Measurements from ENCODE around the gene PRLR. TPM values are rescaled to one million over a fixed set of nuclear protein-coding genes. Genes with fewer than 3 reads are reported as not detected.

PRLR gene
- total RNA-seq, 4 donors from 2014 or later: 15.8 to 80.6 (median 48.0) TPM

DNA sequence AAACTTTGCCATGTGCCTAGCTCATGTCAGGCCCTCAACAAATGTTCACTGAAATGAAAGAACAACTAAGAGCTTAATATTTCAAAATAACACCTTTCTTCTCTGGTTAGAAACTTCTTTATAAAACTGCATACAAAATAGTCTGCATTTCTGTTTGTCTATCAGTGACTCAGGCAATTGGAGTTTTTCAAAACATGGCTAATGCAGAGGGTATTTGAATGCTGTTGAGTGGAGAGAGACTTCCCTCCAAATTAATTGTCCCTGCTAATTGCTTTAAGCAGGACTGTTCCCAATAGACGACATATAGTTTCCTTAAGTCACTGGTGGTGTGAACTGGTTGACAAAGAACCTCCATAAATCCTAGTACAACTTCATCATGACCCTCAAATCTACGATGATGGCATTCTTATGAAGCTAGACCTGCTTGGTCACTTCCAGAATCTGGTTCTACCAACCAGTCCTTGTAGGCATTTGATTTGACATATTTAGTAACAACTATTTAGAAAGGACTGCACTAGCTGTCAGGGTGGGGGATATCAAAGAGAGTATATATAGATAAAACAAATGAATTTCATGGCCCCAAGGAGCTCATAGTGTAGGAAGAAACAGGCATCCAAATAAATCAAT, 84.5 kb downstream of the PRLR start:
- Histone ChIP-seq H3K36me3 (no peaks in the 10 kb centered on the region), H3K4me1 (peaks cover 0 to 6% of the 10 kb centered on the region in 2 donors), H3K27me3 (no peaks in the 10 kb centered on the region), H3K9me3 (no peaks in the 10 kb centered on the region), H3K4me3 (no peak overlapping the region), H3K27ac (no peak overlapping the region)
- DNase-seq: no peak
- no peak for TF ChIP-seq POLR2A (IDR thresholded peaks at IDR 0.05)
- TF ChIP-seq, protein P1, sequence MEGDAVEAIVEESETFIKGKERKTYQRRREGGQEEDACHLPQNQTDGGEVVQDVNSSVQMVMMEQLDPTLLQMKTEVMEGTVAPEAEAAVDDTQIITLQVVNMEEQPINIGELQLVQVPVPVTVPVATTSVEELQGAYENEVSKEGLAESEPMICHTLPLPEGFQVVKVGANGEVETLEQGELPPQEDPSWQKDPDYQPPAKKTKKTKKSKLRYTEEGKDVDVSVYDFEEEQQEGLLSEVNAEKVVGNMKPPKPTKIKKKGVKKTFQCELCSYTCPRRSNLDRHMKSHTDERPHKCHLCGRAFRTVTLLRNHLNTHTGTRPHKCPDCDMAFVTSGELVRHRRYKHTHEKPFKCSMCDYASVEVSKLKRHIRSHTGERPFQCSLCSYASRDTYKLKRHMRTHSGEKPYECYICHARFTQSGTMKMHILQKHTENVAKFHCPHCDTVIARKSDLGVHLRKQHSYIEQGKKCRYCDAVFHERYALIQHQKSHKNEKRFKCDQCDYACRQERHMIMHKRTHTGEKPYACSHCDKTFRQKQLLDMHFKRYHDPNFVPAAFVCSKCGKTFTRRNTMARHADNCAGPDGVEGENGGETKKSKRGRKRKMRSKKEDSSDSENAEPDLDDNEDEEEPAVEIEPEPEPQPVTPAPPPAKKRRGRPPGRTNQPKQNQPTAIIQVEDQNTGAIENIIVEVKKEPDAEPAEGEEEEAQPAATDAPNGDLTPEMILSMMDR (IDR thresholded peaks at IDR 0.05): no peak
- intact Hi-C loops (cut with DNase I; ENCODE audit: low total_unique reads): no loop called here

DNA sequence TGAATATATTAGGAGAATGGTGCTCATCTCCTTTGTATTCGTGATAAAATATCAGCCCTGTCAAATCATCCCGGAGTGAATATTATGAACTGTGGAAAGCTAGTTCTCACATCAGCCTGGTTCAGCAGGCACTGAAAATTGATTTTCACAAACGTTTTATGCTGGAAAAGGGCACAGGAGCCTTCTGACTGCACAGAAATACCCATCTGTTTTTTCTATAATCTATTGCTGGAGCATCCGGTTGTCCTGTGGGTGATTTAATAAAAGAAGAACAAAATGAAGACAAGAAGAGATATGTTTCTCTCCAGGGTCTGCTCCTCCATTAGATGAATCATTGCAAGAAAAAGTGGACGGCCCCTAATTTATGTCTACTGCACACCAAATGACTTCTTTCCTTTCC, 85.3 kb downstream of the PRLR start:
- Histone ChIP-seq H3K36me3 (no peaks in the 10 kb centered on the region), H3K27ac (no peak overlapping the region), H3K9me3 (no peaks in the 10 kb centered on the region), H3K4me3 (no peak overlapping the region), H3K27me3 (no peaks in the 10 kb centered on the region), H3K4me1 (peaks cover 0 to 6% of the 10 kb centered on the region in 2 donors)
- DNase-seq: no peak
- intact Hi-C loops (cut with DNase I; ENCODE audit: low total_unique reads): no loop called here
- TF ChIP-seq, protein P1 (IDR thresholded peaks at IDR 0.05): no peak
- no peak for TF ChIP-seq POLR2A (IDR thresholded peaks at IDR 0.05)

DNA sequence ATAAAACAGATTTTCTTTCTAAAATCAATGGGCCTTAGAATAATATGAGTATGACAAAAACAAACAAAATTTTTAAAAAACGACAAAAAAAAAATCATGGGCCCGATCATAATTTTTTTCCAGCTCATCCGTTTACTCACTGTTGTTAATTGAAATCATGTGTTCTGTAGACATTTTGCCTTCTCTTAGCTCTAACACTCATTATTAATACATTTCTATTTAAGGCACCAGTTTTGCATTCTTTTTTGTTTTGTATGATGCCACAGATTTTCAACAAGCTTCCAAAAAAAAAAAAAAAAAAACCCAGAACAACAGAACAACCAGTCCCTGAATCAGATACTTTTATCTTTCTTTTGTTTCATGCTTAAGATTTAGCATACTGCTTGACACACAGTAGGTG, 86.4 kb downstream of the PRLR start:
- Histone ChIP-seq H3K36me3 (no peaks in the 10 kb centered on the region), H3K4me1 (peaks cover 0 to 4% of the 10 kb centered on the region in 2 donors), H3K4me3 (no peak overlapping the region), H3K27me3 (no peaks in the 10 kb centered on the region), H3K9me3 (no peaks in the 10 kb centered on the region), H3K27ac (no peak overlapping the region)
- TF ChIP-seq, protein P1 (IDR thresholded peaks at IDR 0.05): no peak
- no peak for TF ChIP-seq POLR2A (IDR thresholded peaks at IDR 0.05)
- no peak for DNase-seq
- intact Hi-C loops (cut with DNase I; ENCODE audit: low total_unique reads): no loop called here

DNA sequence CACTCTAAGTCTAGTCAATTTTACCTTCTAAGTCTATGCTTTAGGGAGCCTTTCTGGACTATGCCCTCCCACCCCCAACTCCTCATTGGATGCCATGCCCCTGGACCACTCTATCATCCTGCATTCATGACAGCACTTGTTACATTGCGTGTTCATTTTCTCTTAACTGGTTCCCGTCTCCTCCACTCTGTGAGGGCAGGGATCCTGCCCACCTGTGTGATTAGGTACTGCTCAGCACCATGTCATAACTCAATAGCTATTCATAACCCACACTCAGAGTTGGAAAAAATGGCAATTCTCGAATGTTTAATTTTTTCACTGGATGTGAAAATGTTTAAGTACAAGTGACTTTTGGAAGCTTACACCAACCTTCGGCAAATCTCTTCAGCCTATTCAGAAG, 88.5 kb downstream of the PRLR start:
- no peaks in the 10 kb centered on the region for H3K36me3 ChIP-seq
- no peaks in the 10 kb centered on the region for H3K4me1 ChIP-seq
- no peak overlapping the region for H3K27ac ChIP-seq
- no peak for DNase-seq
- intact Hi-C loops (cut with DNase I; ENCODE audit: low total_unique reads): no loop called here
- no peak overlapping the region for H3K4me3 ChIP-seq
- H3K27me3 ChIP-seq: no peaks in the 10 kb centered on the region
- TF ChIP-seq, protein P1 (IDR thresholded peaks at IDR 0.05): no peak
- no peak for TF ChIP-seq POLR2A (IDR thresholded peaks at IDR 0.05)
- H3K9me3 ChIP-seq: no peaks in the 10 kb centered on the region

DNA sequence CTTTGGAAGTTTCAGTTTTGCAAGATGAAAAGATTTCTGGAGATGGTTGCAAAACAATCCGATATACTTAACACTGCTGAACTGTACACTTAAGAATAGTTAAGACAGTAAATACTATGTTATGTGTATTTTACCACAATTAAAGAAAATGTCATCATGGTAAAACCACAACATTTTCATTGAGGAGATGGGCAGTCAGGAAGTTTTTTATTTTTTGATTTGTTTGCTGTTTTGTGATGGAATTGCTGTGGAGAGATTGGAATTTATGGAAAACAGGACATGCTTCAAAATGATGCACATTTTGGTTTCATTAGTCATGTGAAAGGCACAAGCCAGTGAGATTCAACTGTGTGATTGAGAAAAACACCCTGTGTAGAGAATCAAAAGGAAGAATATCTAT, 92.1 kb downstream of the PRLR start:
- Histone ChIP-seq H3K4me1 (peaks cover 0 to 4% of the 10 kb centered on the region in 2 donors), H3K9me3 (no peaks in the 10 kb centered on the region), H3K4me3 (no peak overlapping the region), H3K27me3 (no peaks in the 10 kb centered on the region), H3K27ac (no peak overlapping the region), H3K36me3 (no peaks in the 10 kb centered on the region)
- intact Hi-C loops (cut with DNase I; ENCODE audit: low total_unique reads): no loop called here
- DNase-seq: no peak
- no peak for TF ChIP-seq POLR2A (IDR thresholded peaks at IDR 0.05)
- TF ChIP-seq, protein P1 (IDR thresholded peaks at IDR 0.05): no peak

Measured in uterus (tissue), 4 donors.